Panc1 (cell line): ENCODE results near the gene DOCK1. TPM values are rescaled to one million over a fixed set of nuclear protein-coding genes. Genes with fewer than 3 reads are reported as not detected.

Experiments used
- ATAC-seq: fragments of 200-7000 bp; cut with Tn5 transposase; 2 replicates; pipeline ENCODE4 v1.9.1; 2020; ENCODE audit warnings: mild to moderate bottlenecking, moderate library complexity
- BruUV-seq: library from RNA; stranded (reverse); fragments of 400-500 nt; replicated peaks from 2 replicates; lab custom pipeline; 2021; lab: Mats Ljungman, UMichigan
- CTCF ChIA-PET: fragments of 300-600 bp; sonication (Branson Sonifier 250); formaldehyde crosslinking; loops from one replicate; lab custom pipeline; 2022; ENCODE audit warnings: antibody characterized with exemption; lab: Charles Lee
- POLR2A ChIA-PET: fragments of 300-600 bp; sonication (Branson Sonifier 250); formaldehyde crosslinking; loops from one replicate; lab custom pipeline; 2022; ENCODE audit warnings: antibody characterized with exemption; lab: Charles Lee
- DNase-seq: peaks from one replicate; pipeline ENCODE4 v3.0.0-alpha.2; 2010; ENCODE audit warnings: low read depth, low spot score
- H3K27ac ChIP-seq: 2 replicates; pipeline ENCODE4 v1.5.1; 2011; ENCODE audit warnings: mild to moderate bottlenecking, low read length, inconsistent platforms
- H3K27me3 ChIP-seq: fragments of 200-500 bp; sonication (Bioruptor generic); 2 replicates; pipeline ENCODE4 v1.6.0; 2014; ENCODE audit warnings: low read length, inconsistent platforms; ENCODE audit not compliant: control insufficient read depth, insufficient read depth
- H3K36me3 ChIP-seq: fragments of 200-500 bp; sonication (Bioruptor generic); 2 replicates; pipeline ENCODE4 v1.5.1; 2014; ENCODE audit warnings: inconsistent platforms, mild to moderate bottlenecking, low read length, moderate library complexity; ENCODE audit not compliant: control insufficient read depth, insufficient read depth
- H3K4me1 ChIP-seq: 2 replicates; pipeline ENCODE4 v1.5.1; 2011; ENCODE audit warnings: inconsistent platforms, mild to moderate bottlenecking, low read length, moderate library complexity; ENCODE audit not compliant: control insufficient read depth, insufficient read depth
- H3K4me3 ChIP-seq, 2 experiments: 2 replicates each; pipeline ENCODE4 v1.5.1; 2011 to 2012; ENCODE audit warnings: low read depth in 2 of 2, low read length in 2 of 2, mild to moderate bottlenecking in 2 of 2, inconsistent platforms in 1 of 2, moderate library complexity in 1 of 2
- H3K9me3 ChIP-seq: fragments of 200-500 bp; sonication (Bioruptor generic); 2 replicates; pipeline ENCODE4 v1.5.1; 2014; ENCODE audit warnings: low read depth, mild to moderate bottlenecking, inconsistent platforms, low read length, moderate library complexity; ENCODE audit not compliant: control insufficient read depth, insufficient read depth
- CTCF ChIP-seq: fragments of 450-650 bp; IDR thresholded peaks from 2 replicates; pipeline ENCODE4 v1.5.1; 2017; ENCODE audit warnings: mild to moderate bottlenecking
- POLR2AphosphoS5 ChIP-seq: IDR thresholded peaks from 2 replicates; pipeline ENCODE4 v1.6.1; 2012; ENCODE audit warnings: mild to moderate bottlenecking, low read depth, low read length, moderate library complexity
- REST ChIP-seq, 2 experiments: IDR thresholded peaks; 2 replicates each; pipeline ENCODE4 v1.6.1; 2011 to 2012; ENCODE audit warnings: low read depth in 2 of 2, control low read depth in 1 of 2, low read length in 1 of 2, mild to moderate bottlenecking in 1 of 2, moderate library complexity in 1 of 2; ENCODE audit not compliant: insufficient read depth in 1 of 2
- SIN3A ChIP-seq: IDR thresholded peaks from 2 replicates; pipeline ENCODE4 v1.6.1; 2012; ENCODE audit warnings: low read depth, mild to moderate bottlenecking, low read length, moderate library complexity, borderline replicate concordance; ENCODE audit not compliant: insufficient read depth
- TCF7L2 ChIP-seq: IDR thresholded peaks from 2 replicates; pipeline ENCODE4 v1.6.1; 2011; ENCODE audit warnings: mild to moderate bottlenecking, low read depth, low read length, inconsistent platforms
- in situ Hi-C: cut with HindIII; loops from 2 replicates; pipeline ENCODE4 v1.10.0; 2016; ENCODE audit warnings: low sequenced_read_pairs, low pct_unique_long_range_greater_than_20kb
- intact Hi-C: fragments of 100-400 bp; cut with micrococcal nuclease; formaldehyde crosslinking; loops from one replicate; pipeline ENCODE4 v1.10.0; 2022; ENCODE audit not compliant: unreplicated experiment
- total RNA-seq: library from RNA; stranded (reverse); gene quantifications from one replicate; pipeline ENCODE4 v1.2.1, GENCODE V29; 2021; ENCODE audit not compliant: unreplicated experiment

Gene DOCK1
- total RNA-seq, 1 experiment from 2014 or later = 67.6 TPM

GRCh38 chr10:127024685-127025435 lies 119.6 kb downstream of the DOCK1 start:
- Histone ChIP-seq H3K27ac (no peak overlapping the region), H3K27me3 (no peaks in the 10 kb centered on the region), H3K4me1 (no peaks in the 10 kb centered on the region), H3K4me3 (no peak overlapping the region), H3K9me3 (no peaks in the 10 kb centered on the region), H3K36me3 (peaks cover 3% of the 10 kb centered on the region; the same call in 1 of the 2 replicates)
- DNase-seq (no peak), ATAC-seq (no peak)
- in situ Hi-C loops = no loop called here
- ChIA-PET CTCF (no interaction called here), POLR2A (interaction anchor here (0.7 kb wide), 1 partner anchor 23 kb away, joined by 3 read pairs; no protein-coding TSS in a partner anchor)
- no peak for TF ChIP-seq CTCF
- BruUV-seq = no TSS peak
- intact Hi-C loops = no loop called here

GRCh38 chr10:127027786-127028185 lies 122.6 kb downstream of the DOCK1 start:
- intact Hi-C loops = no loop called here
- peaks cover 6% of the 10 kb centered on the region for H3K36me3 ChIP-seq
- TF ChIP-seq POLR2AphosphoS5 (no peak), CTCF (no peak)
- ChIA-PET POLR2A (no interaction called here), CTCF (no interaction called here)
- no peaks in the 10 kb centered on the region for H3K9me3 ChIP-seq
- ATAC-seq (no peak), DNase-seq (no peak)
- BruUV-seq = no TSS peak
- in situ Hi-C loops = no loop called here
- no peak overlapping the region for H3K4me3 ChIP-seq
- H3K27me3 ChIP-seq = no peaks in the 10 kb centered on the region
- no peaks in the 10 kb centered on the region for H3K4me1 ChIP-seq
- no peak overlapping the region for H3K27ac ChIP-seq

- Histone ChIP-seq H3K4me1 (no peaks in the 10 kb centered on the region), H3K36me3 (peaks cover 6% of the 10 kb centered on the region), H3K27ac (no peak overlapping the region), H3K9me3 (no peaks in the 10 kb centered on the region), H3K27me3 (no peaks in the 10 kb centered on the region), H3K4me3 (no peak overlapping the region)
- in situ Hi-C loops (no loop called here), intact Hi-C loops (no loop called here)
- ATAC-seq (no peak), DNase-seq (no peak)
- no peak for TF ChIP-seq CTCF
- no peak for TF ChIP-seq SIN3A
- TF ChIP-seq TCF7L2 = no peak
- no peak for TF ChIP-seq POLR2AphosphoS5
- TF ChIP-seq REST (IDR thresholded peaks at IDR 0.05; ENCODE audit: insufficient read depth in 1 of 2, low read depth in 2 of 2, low read length in 1 of 2) = no peak
- no TSS peak for BruUV-seq
- POLR2A ChIA-PET = no interaction called here
- CTCF ChIA-PET = no interaction called here
These were observed 123.3 kb downstream of the DOCK1 start for GRCh38 chr10:127028556-127028955.
